KMS-11 (cell line): ENCODE measurements around the gene SPTSSB.

Experiments used
- H2AFZ ChIP-seq: fragments of 200-600 bp; sonication (generic); 2 replicates; pipeline ENCODE4 v1.6.1; 2016; ENCODE audit warnings: antibody characterized with exemption, mixed run types, low read depth
- H3K27ac ChIP-seq: fragments of 200-600 bp; sonication (generic); 2 replicates; pipeline ENCODE4 v1.6.1; 2016; ENCODE audit warnings: mild to moderate bottlenecking, mixed run types
- H3K27me3 ChIP-seq: fragments of 200-600 bp; sonication (generic); 2 replicates; pipeline ENCODE4 v1.6.1; 2017; ENCODE audit warnings: mild to moderate bottlenecking, low read depth, mixed run types, moderate library complexity; ENCODE audit not compliant: insufficient read depth
- H3K36me3 ChIP-seq: fragments of 200-600 bp; sonication (generic); 2 replicates; pipeline ENCODE4 v1.6.1; 2017; ENCODE audit warnings: mild to moderate bottlenecking, mixed run types; ENCODE audit not compliant: insufficient read depth
- H3K4me1 ChIP-seq: fragments of 200-600 bp; sonication (generic); 2 replicates; pipeline ENCODE4 v1.6.1; 2016; ENCODE audit warnings: mild to moderate bottlenecking, low read depth, mixed run types; ENCODE audit not compliant: poor library complexity, severe bottlenecking
- H3K4me2 ChIP-seq: fragments of 200-600 bp; sonication (generic); 2 replicates; pipeline ENCODE4 v1.7.0; 2016; ENCODE audit warnings: mild to moderate bottlenecking, mixed run types
- H3K4me3 ChIP-seq: fragments of 200-600 bp; sonication (generic); IDR thresholded peaks from 2 replicates; pipeline ENCODE4 v1.6.1; 2017; ENCODE audit warnings: low read depth, low read length, mixed read lengths; ENCODE audit not compliant: insufficient read depth
- H3K79me2 ChIP-seq: fragments of 200-600 bp; sonication (generic); 2 replicates; pipeline ENCODE4 v1.6.1; 2016; ENCODE audit warnings: low read depth, mixed run types; ENCODE audit not compliant: insufficient read depth
- H3K9ac ChIP-seq: fragments of 200-600 bp; sonication (generic); 2 replicates; pipeline ENCODE4 v1.6.1; 2016; ENCODE audit warnings: mild to moderate bottlenecking, mixed run types
- H4K20me1 ChIP-seq: fragments of 200-600 bp; sonication (generic); 2 replicates; pipeline ENCODE4 v1.6.1; 2016; ENCODE audit warnings: mild to moderate bottlenecking, mixed run types; ENCODE audit not compliant: insufficient read depth
- CTCF ChIP-seq: fragments of 200-600 bp; sonication (generic); conservative IDR thresholded peaks from 2 replicates; pipeline ENCODE4 v1.6.1; 2017; ENCODE audit warnings: low read depth, mild to moderate bottlenecking, antibody characterized with exemption, low read length, moderate library complexity, mixed read lengths

SPTSSB gene

GRCh38 chr3:161356287-161356686, 15.0 kb downstream of the SPTSSB start:
- Histone ChIP-seq H3K4me2 (no peak overlapping the region), H3K36me3 (no peaks in the 10 kb centered on the region), H2AFZ (no peak overlapping the region), H3K27me3 (no peaks in the 10 kb centered on the region), H3K9ac (no peak overlapping the region), H3K27ac (no peak overlapping the region), H3K79me2 (no peaks in the 10 kb centered on the region), H3K4me1 (no peaks in the 10 kb centered on the region), H4K20me1 (no peaks in the 10 kb centered on the region), H3K4me3 (no peak overlapping the region)
- no peak for TF ChIP-seq CTCF

- H3K4me1 ChIP-seq, result peaks cover 2% of the 10 kb centered on the region
- no peak overlapping the region for H3K27ac ChIP-seq
- H3K4me2 ChIP-seq, result no peak overlapping the region
- no peaks in the 10 kb centered on the region for H4K20me1 ChIP-seq
- H3K36me3 ChIP-seq, result no peaks in the 10 kb centered on the region
- no peaks in the 10 kb centered on the region for H3K27me3 ChIP-seq
- no peak overlapping the region for H3K4me3 ChIP-seq
- H3K9ac ChIP-seq, result no peak overlapping the region
- TF ChIP-seq CTCF, result no peak
- no peak overlapping the region for H2AFZ ChIP-seq
- H3K79me2 ChIP-seq, result no peaks in the 10 kb centered on the region
Observed at GRCh38 chr3:161355508-161355907, 15.8 kb downstream of the SPTSSB start.

- no peaks in the 10 kb centered on the region for H3K36me3 ChIP-seq
- H3K9ac ChIP-seq, result no peak overlapping the region
- TF ChIP-seq CTCF, result no peak
- no peaks in the 10 kb centered on the region for H3K79me2 ChIP-seq
- H3K4me1 ChIP-seq, result peaks cover 11% of the 10 kb centered on the region
- no peaks in the 10 kb centered on the region for H4K20me1 ChIP-seq
- no peak overlapping the region for H2AFZ ChIP-seq
- no peak overlapping the region for H3K4me3 ChIP-seq
- H3K27me3 ChIP-seq, result no peaks in the 10 kb centered on the region
- H3K27ac ChIP-seq, result no peak overlapping the region
- H3K4me2 ChIP-seq, result no peak overlapping the region
Observed at GRCh38 chr3:161354554-161354953, 16.8 kb downstream of the SPTSSB start.

- no peaks in the 10 kb centered on the region for H4K20me1 ChIP-seq
- H3K4me2 ChIP-seq, result no peak overlapping the region
- no peaks in the 10 kb centered on the region for H3K36me3 ChIP-seq
- no peak overlapping the region for H3K9ac ChIP-seq
- no peak overlapping the region for H3K4me3 ChIP-seq
- peaks cover 31% of the 10 kb centered on the region for H3K4me1 ChIP-seq
- no peak overlapping the region for H2AFZ ChIP-seq
- no peaks in the 10 kb centered on the region for H3K79me2 ChIP-seq
- no peak for TF ChIP-seq CTCF
- H3K27me3 ChIP-seq, result no peaks in the 10 kb centered on the region
- H3K27ac ChIP-seq, result no peak overlapping the region
Observed at GRCh38 chr3:161351330-161351729, 20.0 kb downstream of the SPTSSB start.

GRCh38 chr3:161350916-161351315, 20.4 kb downstream of the SPTSSB start:
- no peak for TF ChIP-seq CTCF
- Histone ChIP-seq H3K4me3 (no peak overlapping the region), H3K36me3 (no peaks in the 10 kb centered on the region), H3K79me2 (no peaks in the 10 kb centered on the region), H3K4me2 (no peak overlapping the region), H4K20me1 (no peaks in the 10 kb centered on the region), H3K9ac (no peak overlapping the region), H2AFZ (no peak overlapping the region), H3K27me3 (no peaks in the 10 kb centered on the region), H3K27ac (no peak overlapping the region), H3K4me1 (peaks cover 31% of the 10 kb centered on the region)
